C4-2B (cell line): Measurements from ENCODE around the gene TRAPPC1.
A peak's percentile ranks its signal among the peaks of the same experiment; 100 is the strongest.

Experiments
- H3K27ac ChIP-seq: fragments of 450-650 bp; 2 replicates; pipeline ENCODE4 v1.5.1; 2017
- ZFX ChIP-seq: fragments of 450-650 bp; IDR thresholded peaks from 2 replicates; pipeline ENCODE4 v1.6.1; 2017
- TF ChIP-seq, protein P1 (sequence below): fragments of 450-650 bp; conservative IDR thresholded peaks from 2 replicates; pipeline ENCODE4 v1.5.1; 2017; ENCODE audit warnings: mild to moderate bottlenecking

TRAPPC1 gene

DNA sequence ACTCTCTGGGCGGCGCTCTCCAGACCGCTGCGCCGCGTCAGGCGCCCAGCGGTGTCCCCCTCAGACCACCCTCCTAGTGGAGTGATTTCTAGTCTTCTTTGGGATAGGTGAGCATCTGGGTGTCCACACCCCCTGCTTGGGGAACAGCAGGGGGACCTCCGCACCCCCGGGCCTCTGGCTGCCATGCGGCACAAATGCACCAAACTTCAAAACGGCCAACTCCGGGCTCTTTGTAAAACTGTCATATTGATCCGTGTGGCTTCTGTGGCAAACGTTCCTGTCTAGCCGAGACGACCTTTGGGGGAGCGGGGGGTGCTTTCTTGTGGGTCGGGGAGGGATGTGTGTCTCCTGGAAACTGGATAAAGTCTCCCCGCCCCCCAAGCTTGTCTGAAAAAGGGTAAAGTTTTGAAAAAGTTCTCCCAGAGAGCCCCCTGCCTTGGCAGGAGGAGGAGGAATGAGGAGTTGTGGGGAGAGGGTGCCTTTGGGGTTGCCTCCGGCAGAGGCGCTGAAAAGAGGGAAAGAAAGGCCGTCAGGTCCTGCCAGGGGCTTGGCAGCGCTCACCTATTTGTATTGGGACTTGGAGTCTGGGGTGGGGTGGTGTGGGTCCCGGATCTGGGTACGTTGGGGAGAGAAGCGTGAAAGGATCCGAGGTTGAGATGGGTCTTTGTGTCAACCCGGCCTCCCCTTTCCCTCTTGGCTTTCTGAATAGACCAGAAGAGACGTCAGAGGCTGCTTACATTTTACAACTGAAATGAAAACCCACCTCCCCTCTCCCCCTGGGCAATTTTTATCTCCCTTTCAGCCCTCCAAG is 45.3 kb downstream of the TRAPPC1 start:
- H3K27ac ChIP-seq = peak overlapping the region; percentile 100
- TF ChIP-seq ZFX = no peak
- TF ChIP-seq, protein P1, sequence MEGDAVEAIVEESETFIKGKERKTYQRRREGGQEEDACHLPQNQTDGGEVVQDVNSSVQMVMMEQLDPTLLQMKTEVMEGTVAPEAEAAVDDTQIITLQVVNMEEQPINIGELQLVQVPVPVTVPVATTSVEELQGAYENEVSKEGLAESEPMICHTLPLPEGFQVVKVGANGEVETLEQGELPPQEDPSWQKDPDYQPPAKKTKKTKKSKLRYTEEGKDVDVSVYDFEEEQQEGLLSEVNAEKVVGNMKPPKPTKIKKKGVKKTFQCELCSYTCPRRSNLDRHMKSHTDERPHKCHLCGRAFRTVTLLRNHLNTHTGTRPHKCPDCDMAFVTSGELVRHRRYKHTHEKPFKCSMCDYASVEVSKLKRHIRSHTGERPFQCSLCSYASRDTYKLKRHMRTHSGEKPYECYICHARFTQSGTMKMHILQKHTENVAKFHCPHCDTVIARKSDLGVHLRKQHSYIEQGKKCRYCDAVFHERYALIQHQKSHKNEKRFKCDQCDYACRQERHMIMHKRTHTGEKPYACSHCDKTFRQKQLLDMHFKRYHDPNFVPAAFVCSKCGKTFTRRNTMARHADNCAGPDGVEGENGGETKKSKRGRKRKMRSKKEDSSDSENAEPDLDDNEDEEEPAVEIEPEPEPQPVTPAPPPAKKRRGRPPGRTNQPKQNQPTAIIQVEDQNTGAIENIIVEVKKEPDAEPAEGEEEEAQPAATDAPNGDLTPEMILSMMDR = no peak

DNA sequence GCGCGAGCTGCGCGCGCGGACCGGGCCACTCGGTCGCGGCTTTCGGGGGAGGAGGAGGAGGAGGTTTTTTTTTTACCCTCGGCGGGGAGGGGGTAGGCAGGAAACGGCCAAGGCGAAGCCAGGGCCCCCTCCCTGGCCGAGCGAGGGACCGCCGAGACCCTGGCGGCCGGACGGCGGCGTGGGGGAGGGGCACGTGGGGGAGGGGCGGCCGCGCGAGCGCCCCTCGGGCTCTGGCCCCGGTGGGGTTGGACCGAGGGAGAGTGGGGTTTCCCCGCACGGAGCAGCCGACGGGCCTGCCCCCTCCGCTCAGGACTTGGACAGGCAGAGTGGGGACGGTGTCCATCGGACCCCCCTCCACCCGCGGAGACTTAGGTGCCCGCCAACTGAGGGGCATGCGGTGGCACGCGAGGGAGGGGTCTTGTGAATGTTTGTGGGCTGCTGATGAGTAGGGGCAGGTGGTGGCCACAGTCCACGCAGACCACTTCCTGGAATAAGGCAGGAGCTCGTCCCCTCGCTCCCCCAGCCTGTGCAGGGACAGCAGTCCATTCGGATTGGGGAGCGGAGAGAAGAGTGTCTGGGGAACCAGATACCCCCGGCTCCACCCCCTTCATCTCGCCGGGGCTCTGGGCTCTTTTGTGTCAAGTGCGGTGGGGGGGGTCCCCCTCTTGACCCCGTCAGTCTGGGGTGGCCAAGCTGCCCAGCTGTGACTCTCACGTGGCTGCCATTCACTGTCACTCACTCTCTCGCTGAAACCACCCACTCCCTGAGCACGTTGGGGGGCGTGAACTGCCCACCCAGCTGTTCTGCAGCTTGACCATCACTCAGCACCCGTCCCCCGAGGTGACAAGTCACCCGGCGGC is 46.1 kb downstream of the TRAPPC1 start:
- peak overlapping the region; percentile 100 for H3K27ac ChIP-seq

DNA sequence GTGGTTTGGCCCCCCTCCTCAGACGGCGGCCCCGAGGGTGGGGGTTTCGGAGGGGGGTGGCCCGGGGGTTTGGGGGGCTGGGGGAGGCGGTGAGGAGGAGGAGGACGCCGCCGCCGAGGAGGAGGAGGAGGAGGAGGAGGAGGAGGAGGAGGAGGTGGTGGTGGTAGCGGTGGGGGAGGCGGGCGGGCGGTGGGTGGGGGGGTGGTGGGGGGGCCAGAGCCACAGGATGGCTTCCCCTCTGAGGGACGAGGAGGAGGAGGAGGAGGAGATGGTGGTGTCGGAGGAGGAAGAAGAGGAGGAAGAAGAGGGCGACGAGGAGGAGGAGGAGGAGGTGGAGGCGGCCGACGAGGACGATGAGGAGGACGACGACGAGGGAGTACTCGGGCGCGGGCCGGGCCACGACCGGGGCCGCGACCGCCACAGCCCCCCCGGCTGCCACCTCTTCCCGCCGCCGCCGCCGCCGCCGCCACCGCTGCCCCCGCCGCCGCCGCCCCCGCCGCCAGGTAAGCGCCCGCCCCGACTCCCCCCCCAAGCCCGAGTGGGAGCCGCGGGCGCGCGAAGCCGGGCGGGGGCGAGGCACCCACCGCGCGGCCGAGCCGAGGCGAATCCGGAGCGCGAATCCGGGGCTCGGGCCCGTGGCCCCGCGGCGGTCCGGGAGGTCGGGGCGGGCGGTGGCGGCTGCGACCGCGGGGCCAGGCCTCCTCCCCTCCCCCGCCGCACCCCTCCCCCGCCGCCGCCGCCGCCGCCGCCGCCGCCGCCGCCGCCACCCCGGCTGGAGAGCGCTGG is 47.0 kb downstream of the TRAPPC1 start:
- peak overlapping the region; percentile 100 for H3K27ac ChIP-seq

More for the DNA sequence above, 46.1 kb downstream of the TRAPPC1 start:
- TF ChIP-seq, protein P1 = no peak
- TF ChIP-seq ZFX = no peak

DNA sequence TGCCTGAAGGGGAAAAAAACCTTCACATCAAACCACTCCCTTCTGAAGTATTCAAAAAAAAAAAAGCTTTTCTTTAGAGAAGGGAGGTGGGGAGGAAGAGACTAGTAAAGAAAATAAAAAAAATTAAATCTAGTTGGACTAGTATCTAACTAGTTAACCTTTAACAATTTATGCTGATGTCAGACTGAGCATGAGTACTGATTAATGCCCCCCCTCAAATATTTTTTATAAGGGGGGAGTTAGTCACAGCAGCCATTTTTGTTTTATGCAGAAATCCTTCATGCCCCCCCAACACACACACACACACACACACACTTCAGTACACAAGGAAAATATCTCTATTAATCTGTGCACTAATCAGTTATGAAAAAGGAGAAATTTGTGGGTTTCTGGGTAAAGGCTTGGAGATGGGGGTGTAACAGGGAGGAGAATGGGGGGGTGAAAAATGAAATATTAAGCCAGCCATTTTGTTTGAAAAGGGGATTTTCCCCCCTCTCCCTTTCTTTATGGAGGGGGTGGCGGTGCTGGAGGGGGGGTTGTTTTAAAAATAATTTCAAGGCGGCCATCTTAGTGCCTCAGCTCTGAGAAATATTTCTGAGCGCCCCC is 47.9 kb downstream of the TRAPPC1 start:
- no peak overlapping the region for H3K27ac ChIP-seq
- no peak for TF ChIP-seq ZFX
- TF ChIP-seq, protein P1 = no peak

More for the DNA sequence above, 47.0 kb downstream of the TRAPPC1 start:
- TF ChIP-seq, protein P1 = no peak
- TF ChIP-seq ZFX = peak; percentile 59; the same call in 1 of the 2 replicates

DNA sequence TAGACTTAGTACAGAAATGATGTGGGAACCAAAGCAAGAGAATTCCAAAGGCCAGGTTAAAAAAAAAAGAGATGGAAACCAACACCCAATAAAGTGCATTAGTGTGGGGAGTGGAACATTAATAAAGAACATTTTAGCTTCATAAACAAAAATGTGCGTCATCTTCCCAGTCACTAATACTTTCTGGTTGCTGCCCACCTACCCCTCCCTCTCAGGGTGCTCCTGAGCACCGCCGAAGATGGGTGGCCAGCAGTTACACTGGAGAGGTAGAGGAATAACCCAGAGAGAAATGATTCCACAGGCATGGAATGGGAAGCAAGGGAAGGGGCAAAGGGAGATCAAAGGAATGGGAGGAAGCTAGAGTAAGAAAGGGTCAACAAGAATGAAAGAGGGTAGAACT is 49.1 kb downstream of the TRAPPC1 start:
- TF ChIP-seq, protein P1 = no peak
- TF ChIP-seq ZFX = no peak
- H3K27ac ChIP-seq = no peak overlapping the region

DNA sequence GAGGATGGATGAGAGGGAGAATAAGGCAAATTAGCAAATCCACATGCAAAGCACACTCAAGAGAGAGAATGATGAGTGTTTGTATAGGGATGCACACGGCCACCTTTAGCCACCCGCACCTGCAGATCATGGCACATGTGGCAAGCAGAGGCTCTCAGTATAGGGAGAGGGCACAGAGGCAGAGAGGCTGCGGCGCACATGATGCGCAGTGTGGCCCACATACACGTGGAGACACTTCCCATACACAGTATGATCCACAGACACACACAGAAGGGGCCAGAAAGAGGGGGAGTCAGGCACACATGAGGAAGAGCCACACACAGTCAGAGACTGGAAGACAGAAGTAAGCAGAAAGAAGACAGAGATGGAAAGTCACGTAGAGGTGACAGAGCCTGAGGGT is 49.7 kb downstream of the TRAPPC1 start:
- TF ChIP-seq ZFX = no peak
- TF ChIP-seq, protein P1 = no peak
- no peak overlapping the region for H3K27ac ChIP-seq
